NCI-H146 (cell line): ENCODE results near the gene RAB3IP.
"Not testable (repeated sequence)": the region's sequence is repeated elsewhere in the genome, so short reads cannot be mapped to it uniquely, and the experiment has no call there.

ENCODE experiments used
- DNase-seq: peaks from one replicate; lab custom pipeline; 2025; lab: John Stamatoyannopoulos, UW

The RAB3IP gene

DNA sequence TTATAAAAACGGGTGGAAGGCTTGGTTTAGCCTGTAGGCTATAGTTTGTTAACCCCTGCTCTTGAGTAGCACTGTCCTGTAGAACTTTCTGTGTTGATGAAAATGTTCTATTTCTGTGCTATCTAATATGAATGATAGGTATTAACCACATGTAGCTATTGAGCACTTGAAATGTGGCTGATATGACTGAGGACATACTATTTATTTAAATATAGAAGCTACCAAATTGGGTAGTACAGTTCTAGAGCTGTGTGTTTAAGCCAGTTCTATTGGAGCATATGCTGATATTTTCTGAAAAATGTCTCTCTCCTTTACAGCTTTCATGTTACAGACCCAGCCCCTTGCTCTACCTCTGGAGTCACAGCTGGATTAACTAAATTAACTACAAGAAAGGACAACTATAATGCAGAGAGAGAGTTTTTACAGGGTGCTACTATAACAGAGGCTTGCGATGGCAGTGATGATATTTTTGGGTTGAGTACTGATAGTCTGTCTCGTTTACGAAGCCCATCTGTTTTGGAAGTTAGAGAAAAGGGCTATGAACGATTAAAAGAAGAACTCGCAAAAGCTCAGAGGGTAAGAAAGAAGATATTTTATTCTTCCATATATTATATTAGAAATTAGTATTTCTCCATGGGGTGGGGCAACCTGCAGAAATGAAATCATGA lies 17.6 kb downstream of the RAB3IP start:
- no peak for DNase-seq

DNA sequence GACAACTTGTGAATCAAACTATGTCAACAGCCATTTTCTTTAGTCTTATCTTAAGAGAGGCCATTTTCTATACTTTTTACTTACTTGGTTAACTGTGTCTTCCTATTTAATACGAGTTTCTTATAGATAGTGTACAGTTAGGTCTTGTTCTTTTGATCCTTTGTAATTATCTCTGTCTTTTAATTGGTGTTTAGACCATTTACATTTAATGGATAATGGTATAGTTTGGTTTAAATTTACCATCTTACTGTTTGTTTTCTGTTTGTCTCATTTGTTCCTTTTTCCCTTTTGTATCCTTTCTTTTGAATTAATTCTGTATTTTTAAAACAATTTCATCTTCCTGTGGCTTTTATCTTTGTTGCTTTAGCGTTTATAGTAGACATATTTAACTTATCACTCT lies 19.4 kb downstream of the RAB3IP start:
- DNase-seq, result no peak

DNA sequence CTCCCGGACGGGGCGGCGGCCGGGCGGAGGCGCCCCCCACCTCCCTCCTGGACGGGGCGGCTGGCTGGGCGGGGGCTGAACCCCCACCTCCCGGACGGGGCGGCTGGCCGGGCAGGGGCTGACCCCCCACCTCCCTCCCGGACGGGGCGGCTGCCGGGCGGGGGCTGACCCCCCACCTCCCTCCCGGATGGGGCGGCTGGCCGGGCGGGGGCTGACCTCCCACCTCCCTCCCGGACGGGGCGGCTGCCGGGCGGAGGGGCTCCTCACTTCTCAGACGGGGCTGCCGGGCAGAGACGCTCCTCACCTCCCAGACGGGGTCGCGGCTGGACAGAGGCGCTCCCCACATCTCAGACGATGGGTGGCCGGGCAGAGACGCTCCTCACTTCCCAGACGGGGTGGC lies 20.9 kb downstream of the RAB3IP start:
- DNase-seq, result not testable (repeated sequence)

DNA sequence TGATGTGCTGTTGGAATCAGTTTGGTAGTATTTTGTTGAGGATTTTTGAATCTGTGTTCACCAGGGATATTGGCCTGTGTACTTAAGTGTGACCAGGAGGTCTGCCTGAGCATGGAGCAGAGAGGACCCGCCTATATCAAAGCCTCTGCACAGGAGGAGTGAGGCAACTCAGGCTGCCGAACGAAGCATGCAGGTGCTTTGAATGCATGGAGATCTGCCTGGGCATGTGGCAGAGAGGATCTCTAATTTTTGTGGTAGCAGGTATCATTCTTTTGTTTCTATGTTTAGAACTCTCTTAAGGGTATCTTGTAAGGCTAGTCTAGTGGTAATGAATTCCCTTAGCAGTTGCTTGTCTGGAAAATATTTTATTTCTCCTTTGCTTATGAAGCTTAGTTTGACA lies 26.9 kb downstream of the RAB3IP start:
- DNase-seq, result no peak

DNA sequence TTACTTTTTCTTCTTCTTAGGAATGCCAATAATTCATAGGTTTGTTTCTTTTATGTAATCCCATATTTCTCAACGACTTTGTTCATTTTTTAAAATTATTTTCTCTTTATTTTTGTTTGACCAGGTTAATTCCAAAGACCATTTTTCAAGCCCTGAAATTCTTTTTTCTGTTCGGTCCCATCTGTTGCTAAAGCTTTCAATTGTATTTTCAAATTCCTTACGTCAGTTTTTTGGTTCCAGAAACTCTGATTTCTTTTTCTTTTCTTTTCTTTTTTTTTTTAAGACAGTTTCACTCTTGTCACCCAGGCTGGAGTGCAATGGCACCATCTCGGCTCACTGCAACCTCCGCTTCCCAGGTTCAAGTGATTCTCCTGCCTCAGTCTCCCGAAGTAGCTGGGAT lies 27.6 kb downstream of the RAB3IP start:
- DNase-seq, result no peak

DNA sequence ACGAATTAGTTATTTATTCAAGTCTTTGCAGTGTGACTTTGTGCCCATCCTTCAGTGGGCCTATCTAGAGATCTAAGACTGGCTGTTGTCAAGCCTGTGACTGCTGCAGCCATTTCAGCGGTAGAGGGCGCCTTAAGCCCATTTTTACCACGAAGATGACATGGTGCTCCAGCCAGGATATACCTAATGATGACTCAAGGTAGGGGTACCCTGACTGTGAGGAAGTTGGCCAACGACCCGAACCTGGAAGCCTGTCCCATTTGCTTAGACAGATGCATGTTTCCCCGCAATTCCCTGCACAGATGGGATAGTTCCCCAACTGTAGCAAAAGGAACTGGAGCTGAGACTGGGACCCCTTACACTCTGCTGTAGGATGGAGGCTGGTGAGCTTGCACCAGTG lies 41.3 kb downstream of the RAB3IP start:
- no peak for DNase-seq

DNA sequence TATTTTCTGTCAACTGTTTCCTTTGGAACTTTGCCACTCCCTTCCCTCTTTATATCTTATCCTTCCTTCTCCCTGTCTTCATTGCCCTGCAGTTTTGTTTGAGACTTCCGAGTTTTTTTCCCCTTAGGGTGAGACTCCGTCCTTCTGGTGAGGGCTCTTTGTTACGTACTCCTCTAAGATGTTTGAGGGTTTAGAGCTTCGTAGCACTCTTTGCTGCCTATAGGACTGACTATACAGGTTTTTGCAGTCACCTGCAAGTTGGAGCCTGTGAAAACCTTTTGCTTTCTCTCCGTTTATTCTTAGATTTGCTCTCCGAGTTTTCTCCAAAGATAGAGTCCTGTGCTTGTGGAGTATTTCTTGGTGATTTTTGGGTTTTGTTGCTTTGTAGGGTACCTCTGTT lies 44.7 kb downstream of the RAB3IP start:
- no peak for DNase-seq

DNA sequence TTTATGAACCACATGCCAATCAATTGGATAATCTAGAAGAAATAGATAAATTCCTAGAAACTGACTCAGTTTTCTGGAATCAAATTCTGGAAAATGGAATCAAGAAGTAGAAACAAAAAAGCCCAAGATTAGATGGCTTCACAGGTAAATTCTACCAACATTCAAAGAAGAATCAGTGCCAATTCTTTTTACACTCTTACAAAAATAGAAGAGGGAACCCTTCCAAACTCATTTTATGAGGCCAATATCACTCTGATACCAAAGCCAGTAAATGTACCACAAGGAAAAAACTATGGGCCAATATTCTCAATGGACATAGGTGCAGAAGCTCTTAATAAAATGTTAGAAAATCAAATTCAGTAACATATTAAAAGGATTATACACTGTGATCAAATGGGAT lies 50.7 kb downstream of the RAB3IP start:
- no peak for DNase-seq

DNA sequence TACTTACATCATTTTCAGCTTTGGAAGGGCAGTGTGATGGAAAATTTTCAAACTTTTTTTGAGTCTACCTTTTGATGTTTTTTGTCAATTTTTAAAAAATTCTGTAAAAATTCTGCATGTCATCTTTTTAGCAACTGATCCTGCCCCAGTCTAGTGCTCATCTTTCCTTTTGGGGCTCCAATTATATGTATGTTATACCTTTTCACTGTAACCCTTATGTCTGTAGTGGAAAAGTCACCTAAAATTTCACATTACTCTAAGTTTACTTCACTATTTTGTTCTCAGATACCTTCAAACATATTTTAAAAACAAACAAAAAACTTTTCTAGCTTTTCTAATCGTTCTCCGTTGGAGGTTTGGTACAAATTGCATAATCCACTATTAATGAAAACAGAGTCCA lies 53.9 kb downstream of the RAB3IP start:
- no peak for DNase-seq

DNA sequence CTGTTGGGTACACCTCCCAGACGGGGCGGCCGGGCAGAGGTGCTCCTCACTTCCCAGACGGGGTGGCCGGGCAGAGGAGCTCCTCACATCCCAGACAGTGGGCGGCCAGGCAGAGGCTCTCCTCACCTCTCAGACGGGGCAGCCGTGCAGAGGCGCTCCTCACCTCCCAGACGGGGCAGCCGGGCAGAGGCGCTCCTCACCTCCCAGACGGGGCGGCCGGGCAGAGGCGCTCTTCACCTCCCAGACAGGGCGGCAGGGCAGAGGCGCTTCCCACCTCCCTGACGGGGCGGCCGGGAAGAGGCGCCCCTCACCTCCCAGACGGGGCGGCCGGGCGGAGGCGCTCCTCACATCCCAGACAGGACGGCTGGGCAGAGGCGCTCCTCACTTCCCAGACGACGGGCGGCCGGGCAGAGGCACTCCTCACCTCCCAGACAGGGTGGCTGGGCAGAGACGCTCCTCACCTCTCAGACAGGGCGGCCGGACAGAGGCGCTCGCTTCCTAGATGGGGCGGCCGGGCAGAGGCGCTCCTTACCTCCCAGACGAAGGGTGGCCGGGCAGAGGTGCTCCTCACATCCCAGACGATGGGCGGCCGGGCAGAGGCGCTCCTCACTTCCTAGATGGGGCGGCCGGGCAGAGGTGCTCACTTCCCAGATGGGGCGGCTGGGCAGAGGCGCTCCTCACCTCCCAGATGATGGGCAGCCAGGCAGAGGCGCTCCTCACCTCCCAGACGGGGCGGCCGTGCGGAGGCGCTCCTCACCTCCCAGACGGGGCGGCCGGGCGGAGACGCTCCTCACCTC lies 68.6 kb downstream of the RAB3IP start:
- DNase-seq, result not testable (repeated sequence)

DNA sequence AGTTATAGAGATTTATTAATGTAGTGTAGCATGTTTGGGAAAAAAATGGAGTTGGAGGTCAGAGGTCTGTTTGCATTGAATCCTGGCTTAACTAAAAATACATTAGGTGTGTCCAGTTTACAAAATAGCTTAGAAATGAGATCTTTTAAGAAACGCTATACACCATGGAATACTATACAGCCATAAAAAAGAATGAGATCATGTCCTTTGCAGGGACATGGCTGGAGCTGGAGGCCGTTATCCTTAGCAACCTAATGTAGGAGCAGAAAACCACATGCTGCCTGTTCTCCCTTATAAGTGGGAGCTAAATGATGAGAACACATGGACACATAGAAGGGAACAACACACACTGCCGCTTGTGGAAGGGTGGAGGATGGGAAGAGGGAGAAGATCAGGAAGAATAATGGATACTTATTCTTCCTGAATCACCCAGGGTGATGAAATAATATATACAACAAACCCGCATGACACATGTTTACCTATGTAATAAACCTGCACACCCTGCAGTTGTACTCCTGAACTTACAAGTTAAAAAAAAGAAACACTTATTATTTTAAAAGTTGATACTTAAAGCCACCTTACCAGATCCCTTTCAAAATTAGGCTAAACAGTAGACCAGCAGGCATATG lies 72.3 kb downstream of the RAB3IP start:
- DNase-seq, result no peak

DNA sequence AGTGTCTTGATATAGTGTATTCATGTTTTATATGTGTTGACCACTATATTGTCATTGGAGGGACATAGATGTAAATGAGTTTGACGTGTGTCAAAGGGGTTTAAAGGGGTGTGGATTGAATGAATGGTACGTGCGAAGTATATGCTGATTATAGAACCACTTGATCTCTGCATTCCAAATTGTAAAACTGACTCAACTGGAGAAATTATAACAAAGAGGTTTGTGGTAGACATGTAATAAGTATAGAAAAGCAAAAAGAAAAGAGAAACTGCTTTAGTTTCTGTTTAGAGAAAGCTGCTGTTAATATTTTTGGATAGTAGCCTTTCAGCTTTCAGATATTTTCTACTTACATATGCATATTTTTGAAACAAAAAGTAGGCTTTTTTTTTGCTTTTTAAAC lies 77.4 kb downstream of the RAB3IP start:
- DNase-seq, result no peak

DNA sequence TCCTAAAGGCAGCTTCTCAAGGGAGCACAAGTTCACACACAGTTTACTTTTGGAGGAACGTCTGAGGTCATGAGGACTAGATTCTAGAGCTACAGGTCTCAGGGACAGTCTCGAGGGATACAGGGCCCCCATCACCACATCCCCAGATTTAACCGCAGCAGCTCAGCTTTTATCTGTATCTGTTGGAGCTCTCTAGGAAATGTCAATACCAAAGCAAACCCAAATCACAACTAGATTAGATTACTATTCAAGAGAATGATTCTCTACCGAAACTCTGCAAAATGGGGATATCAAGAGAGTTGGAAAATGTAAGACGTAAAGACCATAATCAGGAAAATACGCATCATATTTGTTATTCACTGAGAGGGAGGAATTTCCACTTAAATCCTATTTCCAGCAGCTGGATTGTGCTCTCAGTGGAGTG lies 82.4 kb downstream of the RAB3IP start:
- DNase-seq, result no peak

DNA sequence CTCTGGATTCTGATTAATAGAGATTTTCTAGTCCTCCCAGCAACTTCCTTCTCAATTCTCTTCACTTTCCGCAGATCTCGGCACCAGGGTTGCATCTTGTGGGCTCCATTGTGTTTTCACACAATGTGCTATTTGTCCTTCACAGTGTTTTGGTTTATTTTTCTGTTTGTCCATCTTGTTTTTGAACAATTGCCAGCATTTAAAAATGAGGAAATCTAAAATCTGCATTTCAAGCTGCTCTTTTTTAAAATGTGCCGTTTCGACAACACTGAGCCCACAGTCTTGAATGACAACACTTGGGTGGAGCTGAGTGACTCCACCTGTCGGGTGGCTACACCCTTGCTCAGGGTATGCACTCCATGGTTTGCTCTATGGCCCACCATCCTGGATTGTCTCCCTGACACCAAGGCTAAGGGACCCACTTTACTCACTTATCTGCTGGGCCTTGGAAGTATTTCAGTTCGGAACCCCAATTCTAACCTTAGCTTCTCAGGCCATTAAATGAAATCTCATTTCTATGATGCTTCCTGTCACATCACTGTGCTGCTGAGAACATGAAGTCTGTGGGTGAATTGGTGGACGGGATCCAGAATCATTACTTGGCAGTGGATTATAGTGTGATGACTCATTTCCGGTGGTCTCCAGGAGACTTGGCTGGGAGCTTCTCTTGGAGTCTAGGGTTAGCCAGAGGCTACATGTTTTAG lies 82.9 kb downstream of the RAB3IP start:
- no peak for DNase-seq

DNA sequence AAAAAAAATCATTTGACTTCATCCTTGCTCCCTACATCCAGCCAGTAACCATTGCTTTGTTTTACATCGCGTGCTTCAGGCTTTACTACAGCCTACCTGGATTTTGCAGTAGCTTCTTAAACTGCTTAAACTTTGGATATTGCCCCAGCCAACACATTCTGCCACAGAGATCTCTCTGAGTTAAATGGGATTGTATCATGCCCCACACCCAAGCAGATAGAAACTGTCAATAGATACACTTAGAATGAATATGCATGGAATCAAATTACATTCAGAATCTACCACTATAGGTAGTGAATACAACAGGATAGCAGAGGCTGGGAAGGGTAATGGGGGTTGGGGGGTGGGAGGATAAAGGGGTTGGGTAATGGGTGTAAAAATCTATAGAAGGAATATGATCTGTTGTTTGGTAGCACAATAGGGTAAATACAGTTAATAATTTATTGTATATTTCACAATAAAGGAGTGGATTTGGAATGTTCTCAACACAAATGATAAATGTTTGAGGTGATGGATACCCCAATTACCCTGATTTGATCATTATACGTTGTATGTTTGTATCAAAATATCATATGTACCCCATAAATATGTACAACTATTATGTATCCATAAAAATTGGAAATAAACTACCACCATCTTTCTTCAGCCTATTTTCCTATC lies 83.7 kb downstream of the RAB3IP start:
- DNase-seq, result no peak

DNA sequence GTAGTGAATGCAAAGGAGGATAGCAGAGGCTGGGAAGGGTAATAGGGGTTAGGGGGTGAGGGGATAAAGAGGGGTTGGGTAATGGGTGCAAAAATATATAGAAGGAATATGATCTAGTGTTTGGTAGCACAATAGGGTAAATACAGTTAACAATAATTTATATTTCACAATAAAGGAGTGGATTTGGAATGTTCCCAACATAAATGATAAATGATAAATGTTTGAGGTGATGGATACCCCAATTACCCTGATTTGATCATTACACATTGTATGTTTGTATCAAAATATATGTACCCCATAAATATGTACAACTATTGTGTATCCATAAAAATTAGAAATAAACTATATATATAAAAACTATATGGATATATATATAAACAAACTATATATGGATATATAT lies 85.4 kb downstream of the RAB3IP start:
- DNase-seq, result no peak

DNA sequence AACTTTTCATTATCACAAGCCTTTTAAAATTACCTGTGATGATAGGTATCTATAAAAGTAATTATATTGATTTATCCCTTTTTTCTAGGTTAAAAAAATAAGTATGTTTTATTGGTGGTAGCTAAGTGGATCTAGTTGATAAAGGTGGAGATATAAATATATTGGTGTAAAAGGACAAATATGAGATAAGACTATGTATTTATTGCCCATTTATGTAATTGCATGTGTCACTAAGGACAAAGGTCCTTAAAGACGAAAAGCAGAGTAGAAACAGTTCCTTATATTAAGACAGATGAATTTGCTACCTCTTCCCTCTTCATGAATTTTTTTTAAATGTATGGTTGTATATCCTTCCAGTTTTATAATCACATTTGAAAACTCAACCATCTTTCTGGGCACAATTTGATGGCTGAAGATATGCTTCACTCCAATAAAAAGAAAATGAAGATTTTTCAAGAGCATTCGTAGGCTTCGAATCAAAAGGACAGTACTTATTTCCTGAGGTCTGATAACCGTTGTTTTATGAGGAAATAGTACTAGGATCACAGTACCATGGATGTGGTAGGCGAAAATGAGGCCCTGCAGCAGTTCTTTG lies 86.4 kb downstream of the RAB3IP start, which contains the start of gene MYRFL:
Gene MYRFL (plus strand): TSS at position 262 of the 595 bp plus-strand sequence. CDS start 291 bp downstream, at position 553.
- DNase-seq, result no peak

DNA sequence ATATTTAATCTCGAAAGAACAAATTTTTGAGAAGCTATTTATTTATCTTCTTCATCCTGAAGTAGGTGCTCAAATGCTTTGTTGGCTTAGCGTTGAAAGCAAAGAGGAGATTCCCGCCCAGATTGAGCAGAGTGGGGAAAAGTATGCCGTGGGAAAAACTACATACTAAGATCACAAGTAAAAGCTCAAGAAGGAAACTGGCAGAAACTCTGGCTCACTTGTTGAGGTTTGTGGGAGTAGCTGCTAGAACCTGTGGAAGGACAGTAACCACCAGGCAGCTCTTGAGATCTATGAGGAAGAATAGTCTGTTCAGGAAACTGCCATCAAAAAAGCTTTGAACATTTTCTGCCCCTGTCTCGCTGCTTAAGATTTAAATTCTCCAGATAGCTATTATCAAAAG lies 90.2 kb downstream of the RAB3IP start:
- DNase-seq, result no peak

DNA sequence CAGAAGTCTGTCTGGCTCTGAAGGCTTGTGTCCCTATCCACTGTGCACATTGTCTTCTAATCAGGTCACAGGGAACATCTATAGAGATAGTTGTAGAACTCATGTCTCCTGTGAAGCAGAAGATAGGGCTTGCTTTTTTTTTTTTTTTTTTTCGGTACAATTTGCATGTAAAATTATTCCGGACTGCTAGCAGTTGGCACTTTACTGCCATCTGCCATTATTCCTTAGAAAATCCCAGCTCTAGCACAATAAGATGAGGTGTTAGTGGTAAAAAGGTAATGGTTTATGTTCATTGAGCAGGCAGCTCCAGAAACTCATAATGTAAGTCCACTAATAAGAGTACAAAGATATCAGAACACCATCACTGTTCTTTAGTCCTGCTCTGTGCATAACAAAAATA lies 95.0 kb downstream of the RAB3IP start:
- DNase-seq, result no peak

DNA sequence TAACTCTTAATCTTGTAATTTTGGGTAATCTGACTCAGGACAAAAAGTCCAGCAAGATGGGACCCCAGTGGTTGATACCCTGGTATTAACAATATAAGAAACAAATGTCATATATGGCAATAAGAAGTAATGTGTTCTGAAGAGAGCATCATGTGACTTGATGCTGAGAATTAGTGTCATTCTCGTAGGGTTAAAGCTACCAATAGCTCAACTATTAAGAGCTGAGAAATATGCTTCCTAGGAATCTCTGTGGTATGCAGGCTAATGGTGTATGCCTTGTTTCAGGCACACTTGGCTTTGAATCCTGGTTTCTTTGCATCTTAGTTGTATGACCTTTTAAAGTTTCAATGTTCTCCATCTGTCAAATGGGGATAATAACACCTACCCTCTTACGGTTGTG lies 95.5 kb downstream of the RAB3IP start:
- no peak for DNase-seq

DNA sequence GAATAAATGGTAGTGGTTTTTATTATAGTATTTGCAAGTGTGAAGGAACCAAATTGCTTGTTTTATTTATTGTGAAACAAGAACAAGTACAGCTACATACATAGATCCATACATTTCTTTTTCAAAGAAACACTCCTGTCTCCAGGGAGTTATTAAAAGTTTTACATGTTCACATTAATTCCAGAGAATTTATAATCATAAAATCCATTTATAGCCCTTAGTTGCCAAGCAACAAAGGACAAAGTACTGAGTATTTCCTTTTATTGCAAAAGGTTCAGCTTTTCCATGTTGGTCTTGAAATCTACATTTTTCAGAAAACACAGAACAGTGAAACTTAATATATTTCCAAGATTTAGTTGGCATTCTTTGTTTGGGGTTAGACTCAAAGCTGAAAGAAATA lies 95.9 kb downstream of the RAB3IP start:
- no peak for DNase-seq

DNA sequence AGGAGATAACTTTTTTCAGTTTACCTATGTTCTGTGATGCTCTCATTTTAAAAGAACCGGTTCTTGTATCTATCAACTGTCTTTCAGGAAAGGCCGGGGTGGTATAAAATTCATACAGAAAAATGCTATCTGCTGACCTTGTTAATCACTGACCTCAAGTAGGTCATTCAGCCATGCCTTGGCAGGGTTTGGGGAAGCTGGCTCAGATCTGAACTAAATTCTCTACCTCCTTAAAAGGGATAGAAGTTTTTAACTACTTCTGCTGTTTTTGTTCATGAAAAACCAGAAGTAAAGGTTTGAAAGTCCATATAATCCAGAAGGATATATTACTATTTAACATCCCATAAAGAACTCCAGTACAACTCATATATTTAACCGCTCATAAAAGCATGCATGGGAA lies 96.4 kb downstream of the RAB3IP start:
- DNase-seq, result no peak
